Panc1 (cell line): ENCODE measurements around the gene PDE6B. TPM values are rescaled to one million over a fixed set of nuclear protein-coding genes. Genes with fewer than 3 reads are reported as not detected.

ENCODE experiments used
- ATAC-seq: fragments of 200-7000 bp; cut with Tn5 transposase; 2 replicates; pipeline ENCODE4 v1.9.1; 2020; ENCODE audit warnings: mild to moderate bottlenecking, moderate library complexity
- BruUV-seq: library from RNA; stranded (reverse); fragments of 400-500 nt; replicated peaks from 2 replicates; lab custom pipeline; 2021; lab: Mats Ljungman, UMichigan
- CTCF ChIA-PET: fragments of 300-600 bp; sonication (Branson Sonifier 250); formaldehyde crosslinking; loops from one replicate; lab custom pipeline; 2022; ENCODE audit warnings: antibody characterized with exemption; lab: Charles Lee
- POLR2A ChIA-PET: fragments of 300-600 bp; sonication (Branson Sonifier 250); formaldehyde crosslinking; loops from one replicate; lab custom pipeline; 2022; ENCODE audit warnings: antibody characterized with exemption; lab: Charles Lee
- DNase-seq: peaks from one replicate; pipeline ENCODE4 v3.0.0-alpha.2; 2010; ENCODE audit warnings: low read depth, low spot score
- H3K27ac ChIP-seq: 2 replicates; pipeline ENCODE4 v1.5.1; 2011; ENCODE audit warnings: mild to moderate bottlenecking, low read length, inconsistent platforms
- H3K27me3 ChIP-seq: fragments of 200-500 bp; sonication (Bioruptor generic); 2 replicates; pipeline ENCODE4 v1.6.0; 2014; ENCODE audit warnings: low read length, inconsistent platforms; ENCODE audit not compliant: control insufficient read depth, insufficient read depth
- H3K36me3 ChIP-seq: fragments of 200-500 bp; sonication (Bioruptor generic); 2 replicates; pipeline ENCODE4 v1.5.1; 2014; ENCODE audit warnings: inconsistent platforms, mild to moderate bottlenecking, low read length, moderate library complexity; ENCODE audit not compliant: control insufficient read depth, insufficient read depth
- H3K4me1 ChIP-seq: 2 replicates; pipeline ENCODE4 v1.5.1; 2011; ENCODE audit warnings: inconsistent platforms, mild to moderate bottlenecking, low read length, moderate library complexity; ENCODE audit not compliant: control insufficient read depth, insufficient read depth
- H3K4me3 ChIP-seq, 2 experiments: 2 replicates each; pipeline ENCODE4 v1.5.1; 2011 to 2012; ENCODE audit warnings: low read depth in 2 of 2, low read length in 2 of 2, mild to moderate bottlenecking in 2 of 2, inconsistent platforms in 1 of 2, moderate library complexity in 1 of 2
- H3K9me3 ChIP-seq: fragments of 200-500 bp; sonication (Bioruptor generic); 2 replicates; pipeline ENCODE4 v1.5.1; 2014; ENCODE audit warnings: low read depth, mild to moderate bottlenecking, inconsistent platforms, low read length, moderate library complexity; ENCODE audit not compliant: control insufficient read depth, insufficient read depth
- CTCF ChIP-seq: fragments of 450-650 bp; IDR thresholded peaks from 2 replicates; pipeline ENCODE4 v1.5.1; 2017; ENCODE audit warnings: mild to moderate bottlenecking
- POLR2AphosphoS5 ChIP-seq: IDR thresholded peaks from 2 replicates; pipeline ENCODE4 v1.6.1; 2012; ENCODE audit warnings: mild to moderate bottlenecking, low read depth, low read length, moderate library complexity
- REST ChIP-seq, 2 experiments: IDR thresholded peaks; 2 replicates each; pipeline ENCODE4 v1.6.1; 2011 to 2012; ENCODE audit warnings: low read depth in 2 of 2, control low read depth in 1 of 2, low read length in 1 of 2, mild to moderate bottlenecking in 1 of 2, moderate library complexity in 1 of 2; ENCODE audit not compliant: insufficient read depth in 1 of 2
- SIN3A ChIP-seq: IDR thresholded peaks from 2 replicates; pipeline ENCODE4 v1.6.1; 2012; ENCODE audit warnings: low read depth, mild to moderate bottlenecking, low read length, moderate library complexity, borderline replicate concordance; ENCODE audit not compliant: insufficient read depth
- TCF7L2 ChIP-seq: IDR thresholded peaks from 2 replicates; pipeline ENCODE4 v1.6.1; 2011; ENCODE audit warnings: mild to moderate bottlenecking, low read depth, low read length, inconsistent platforms
- in situ Hi-C: cut with HindIII; loops from 2 replicates; pipeline ENCODE4 v1.10.0; 2016; ENCODE audit warnings: low sequenced_read_pairs, low pct_unique_long_range_greater_than_20kb
- intact Hi-C: fragments of 100-400 bp; cut with micrococcal nuclease; formaldehyde crosslinking; loops from one replicate; pipeline ENCODE4 v1.10.0; 2022; ENCODE audit not compliant: unreplicated experiment
- total RNA-seq: library from RNA; stranded (reverse); gene quantifications from one replicate; pipeline ENCODE4 v1.2.1, GENCODE V29; 2021; ENCODE audit not compliant: unreplicated experiment

PDE6B gene
- total RNA-seq, 1 experiment from 2014 or later, result 6.5 TPM

GRCh38 chr4:609400-610050, 15.8 kb upstream of the PDE6B start:
- BruUV-seq, result no TSS peak
- H3K9me3 ChIP-seq, result no peaks in the 10 kb centered on the region
- POLR2A ChIA-PET, result no interaction called here
- peaks cover 9% of the 10 kb centered on the region for H3K4me1 ChIP-seq
- TF ChIP-seq TCF7L2, result no peak
- no peak for TF ChIP-seq REST (IDR thresholded peaks at IDR 0.05; ENCODE audit: insufficient read depth in 1 of 2, low read depth in 2 of 2, low read length in 1 of 2)
- TF ChIP-seq CTCF, result no peak
- TF ChIP-seq POLR2AphosphoS5, result no peak
- TF ChIP-seq SIN3A, result no peak
- no peak overlapping the region for H3K4me3 ChIP-seq
- in situ Hi-C loops, result no loop called here
- no peak overlapping the region for H3K27ac ChIP-seq
- no peaks in the 10 kb centered on the region for H3K36me3 ChIP-seq
- no peaks in the 10 kb centered on the region for H3K27me3 ChIP-seq
- intact Hi-C loops, result no loop called here
- CTCF ChIA-PET, result no interaction called here
- ATAC-seq, result no peak
- no peak for DNase-seq

- in situ Hi-C loops (no loop called here), intact Hi-C loops (no loop called here)
- Histone ChIP-seq H3K4me1 (peaks cover 9% of the 10 kb centered on the region), H3K36me3 (no peaks in the 10 kb centered on the region), H3K9me3 (no peaks in the 10 kb centered on the region), H3K4me3 (no peak overlapping the region), H3K27ac (no peak overlapping the region), H3K27me3 (no peaks in the 10 kb centered on the region)
- peak; percentile 82 for ATAC-seq
- BruUV-seq, result no TSS peak
- POLR2A ChIA-PET, result no interaction called here
- TF ChIP-seq TCF7L2 (no peak), CTCF (no peak), POLR2AphosphoS5 (no peak), SIN3A (no peak)
- DNase-seq, result peak; percentile 27
- CTCF ChIA-PET, result no interaction called here
Observed at GRCh38 chr4:610411-611261, 14.7 kb upstream of the PDE6B start.
